ENCODE measurements around the gene TRNT1. TPM values are rescaled to one million over a fixed set of nuclear protein-coding genes. Genes with fewer than 3 reads are reported as not detected.

TRNT1 gene
- total and polyA plus RNA-seq, 2 of the 8 experiments (the other 6 are each of a cell fraction or from before 2014, with no cell fraction given), result 7.2 to 33.1 TPM

- H3K79me1 ChIP-seq (ENCODE audit: low read depth, low read length), result no peaks in the 10 kb centered on the region
- no peak overlapping the region for H3K56ac ChIP-seq (replicated peaks; ENCODE audit: insufficient read length, low read depth, low read length)
- H3K9ac ChIP-seq (replicated peaks in 1 of 4; ENCODE audit: extremely low read depth in 1 of 4, low read depth in 3 of 4, low read length in 3 of 4), result no peak overlapping the region
- H2BK5ac ChIP-seq (ENCODE audit: low read depth, low read length), result no peak overlapping the region
- no peak overlapping the region for H3K18ac ChIP-seq (ENCODE audit: extremely low read depth, low read length)
- no peak overlapping the region for H2AK5ac ChIP-seq (ENCODE audit: low read depth, low read length)
- CTCF ChIA-PET (ENCODE audit: partially characterized antibody), result interaction anchor here (1.0 kb wide), 1 partner anchor 27 kb away, joined by 3 read pairs; no protein-coding TSS in a partner anchor
- 85% methylated on average over 4 of the region's 4 CpGs; no CpG with 5 or more reads in 1 of the 2 experiments for WGBS, 2 experiments (ENCODE audit: extremely low coverage in 1 of 2, insufficient coverage in 1 of 2, insufficient read length in 1 of 2, insufficient replicate concordance in 2 of 2, low coverage in 1 of 2, low lambda C conversion rate in 2 of 2, missing lambda C conversion rate in 1 of 2)
- H2BK15ac ChIP-seq (ENCODE audit: low read length), result no peak overlapping the region
- DNase-seq (ENCODE audit: low read depth in 1 of 2, low spot score in 2 of 2) (no peak), FAIRE-seq (no peak)
- no peaks in the 10 kb centered on the region for H4K20me1 ChIP-seq (replicated peaks in 1 of 2; ENCODE audit: control insufficient read depth in 1 of 2, insufficient read depth in 2 of 2, low read length in 2 of 2)
- H3K23me2 ChIP-seq (ENCODE audit: low read depth, low read length), result no peaks in the 10 kb centered on the region
- H3K4me1 ChIP-seq (replicated peaks in 1 of 4; ENCODE audit: control insufficient read depth in 3 of 4, insufficient read depth in 4 of 4, low read length in 3 of 4), result no peaks in the 10 kb centered on the region
- no peak overlapping the region for H2BK120ac ChIP-seq (replicated peaks; ENCODE audit: low read depth, low read length)
- H2BK20ac ChIP-seq (ENCODE audit: low read length), result no peak overlapping the region
- H3K27me3 ChIP-seq (replicated peaks in 1 of 4; ENCODE audit: control insufficient read depth in 3 of 4, extremely low read depth in 1 of 4, insufficient read depth in 3 of 4, low read length in 3 of 4), result no peaks in the 10 kb centered on the region
- no peak overlapping the region for H3K23ac ChIP-seq (ENCODE audit: insufficient read length)
- no peak overlapping the region for H3K14ac ChIP-seq (ENCODE audit: insufficient read length)
- H3K79me2 ChIP-seq (ENCODE audit: control insufficient read depth in 1 of 2, insufficient read depth in 2 of 2, low read length in 2 of 2), result no peaks in the 10 kb centered on the region
- H3K4me2 ChIP-seq (ENCODE audit: insufficient read depth in 1 of 2, low read depth in 2 of 2, low read length in 2 of 2), result no peak overlapping the region
- H3K27ac ChIP-seq (ENCODE audit: low read depth, low read length), result no peak overlapping the region
- H3K4me3 ChIP-seq (ENCODE audit: extremely low read depth in 1 of 4, insufficient read depth in 2 of 4, low read depth in 3 of 4, low read length in 4 of 4), result no peak overlapping the region
- H2AFZ ChIP-seq (ENCODE audit: low read length), result no peak overlapping the region
- no peaks in the 10 kb centered on the region for H3K9me3 ChIP-seq (ENCODE audit: insufficient read depth in 2 of 2, low read depth in 1 of 2, low read length in 1 of 2)
- H3K4ac ChIP-seq (replicated peaks; ENCODE audit: insufficient read length, low read depth, low read length), result no peak overlapping the region
- no peak overlapping the region for H2BK12ac ChIP-seq (ENCODE audit: low read depth, low read length)
- no peak overlapping the region for H4K5ac ChIP-seq (ENCODE audit: insufficient read length, low read depth, low read length)
- H4K8ac ChIP-seq (ENCODE audit: extremely low read depth, insufficient read depth, low read length), result no peak overlapping the region
- POLR2A ChIA-PET (ENCODE audit: partially characterized antibody), result no interaction called here
- no peaks in the 10 kb centered on the region for H3K36me3 ChIP-seq (ENCODE audit: control insufficient read depth in 2 of 4, insufficient read depth in 4 of 4, low read length in 3 of 4)
- H4K91ac ChIP-seq (replicated peaks; ENCODE audit: insufficient read length, low read length), result no peak overlapping the region
- TF ChIP-seq SP1 (IDR thresholded peaks at IDR 0.05; ENCODE audit: low read depth, low read length), result no peak
- no peak for TF ChIP-seq GABPA (IDR thresholded peaks at IDR 0.05; ENCODE audit: borderline replicate concordance, insufficient read depth, low read length)
- TF ChIP-seq CHD1 (IDR thresholded peaks at IDR 0.05; ENCODE audit: low read depth, low read length), result no peak
- TF ChIP-seq EGR1 (IDR thresholded peaks at IDR 0.05; ENCODE audit: borderline replicate concordance, low read depth, low read length), result no peak
- TF ChIP-seq NANOG (IDR thresholded peaks at IDR 0.05; ENCODE audit: insufficient read depth, low read depth, low read length, poor library complexity, severe bottlenecking), result no peak
- no peak for TF ChIP-seq SRF (IDR thresholded peaks at IDR 0.05; ENCODE audit: low read depth, low read length)
- TF ChIP-seq TAF1 (IDR thresholded peaks at IDR 0.05; ENCODE audit: low read depth, low read length), result no peak
- no peak for TF ChIP-seq E2F6 (IDR thresholded peaks at IDR 0.05)
- no peak for TF ChIP-seq CBX8 (IDR thresholded peaks at IDR 0.05; ENCODE audit: borderline replicate concordance, low read depth, low read length)
- TF ChIP-seq, protein P1, sequence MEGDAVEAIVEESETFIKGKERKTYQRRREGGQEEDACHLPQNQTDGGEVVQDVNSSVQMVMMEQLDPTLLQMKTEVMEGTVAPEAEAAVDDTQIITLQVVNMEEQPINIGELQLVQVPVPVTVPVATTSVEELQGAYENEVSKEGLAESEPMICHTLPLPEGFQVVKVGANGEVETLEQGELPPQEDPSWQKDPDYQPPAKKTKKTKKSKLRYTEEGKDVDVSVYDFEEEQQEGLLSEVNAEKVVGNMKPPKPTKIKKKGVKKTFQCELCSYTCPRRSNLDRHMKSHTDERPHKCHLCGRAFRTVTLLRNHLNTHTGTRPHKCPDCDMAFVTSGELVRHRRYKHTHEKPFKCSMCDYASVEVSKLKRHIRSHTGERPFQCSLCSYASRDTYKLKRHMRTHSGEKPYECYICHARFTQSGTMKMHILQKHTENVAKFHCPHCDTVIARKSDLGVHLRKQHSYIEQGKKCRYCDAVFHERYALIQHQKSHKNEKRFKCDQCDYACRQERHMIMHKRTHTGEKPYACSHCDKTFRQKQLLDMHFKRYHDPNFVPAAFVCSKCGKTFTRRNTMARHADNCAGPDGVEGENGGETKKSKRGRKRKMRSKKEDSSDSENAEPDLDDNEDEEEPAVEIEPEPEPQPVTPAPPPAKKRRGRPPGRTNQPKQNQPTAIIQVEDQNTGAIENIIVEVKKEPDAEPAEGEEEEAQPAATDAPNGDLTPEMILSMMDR (IDR thresholded peaks at IDR 0.05; ENCODE audit: control extremely low read depth in 1 of 3, insufficient read depth in 1 of 3, low read depth in 1 of 3, low read length in 3 of 3), result no peak
- TF ChIP-seq FOSL1 (IDR thresholded peaks at IDR 0.05; ENCODE audit: insufficient read depth, low read depth, low read length), result no peak
- no peak for TF ChIP-seq JUND (IDR thresholded peaks at IDR 0.05; ENCODE audit: low read length)
Observed at GRCh38 chr3:3097958-3098357, 28.8 kb upstream of the TRNT1 start.
